ENCODE data around the gene FCRL4.

GRCh38 chr1:157626099-157626498 lies 28.2 kb upstream of the FCRL4 start:
- TF ChIP-seq CTCF (IDR thresholded peaks at IDR 0.05) (peak in 2 of 4 donors; percentile 11 to 12), POLR2A (IDR thresholded peaks at IDR 0.05) (no peak)

Measured in right lobe of liver (tissue), 4 donors.